ENCODE data around the gene KCNJ12. TPM values are rescaled to one million over a fixed set of nuclear protein-coding genes. Genes with fewer than 3 reads are reported as not detected.
"Not testable (repeated sequence)": the region's sequence is repeated elsewhere in the genome, so short reads cannot be mapped to it uniquely, and the experiment has no call there.

Gene KCNJ12
- total RNA-seq, 8 experiments from 2014 or later, result 0.35 to 6.3 (median 2.7) TPM

DNA sequence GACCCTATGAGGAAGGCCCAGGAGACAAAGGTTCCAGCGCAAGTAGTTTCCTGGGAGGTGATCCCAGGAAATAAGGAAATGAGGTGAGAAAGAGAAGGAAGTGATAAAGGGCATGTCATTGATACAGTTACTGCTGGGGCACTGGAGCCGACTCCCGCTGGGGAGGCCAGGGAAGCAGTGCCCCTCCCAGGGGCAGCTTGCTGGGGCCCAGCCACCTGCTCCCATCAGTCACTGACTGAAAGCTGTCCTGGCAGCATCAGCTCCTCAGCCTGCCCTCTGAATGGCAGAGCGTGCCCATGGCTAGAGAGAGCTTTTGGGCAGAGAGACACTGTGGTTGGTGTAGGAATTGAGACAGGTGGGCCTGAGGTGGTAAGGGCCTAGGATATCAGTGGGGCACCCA is 33.2 kb downstream of the KCNJ12 start:
- not testable (repeated sequence) for H3K4me3 ChIP-seq; H3K4me1 ChIP-seq (replicated peaks in 1 of 2); ATAC-seq (replicated peaks in 6 of 8); H3K27ac ChIP-seq
- WGBS, 10 experiments, result 73% methylated on average over 2 of the region's 4 CpGs; no CpG with 5 or more reads in 9 of the 10 experiments
- in situ Hi-C loops (cut with MboI; ENCODE audit: low pct_unique_long_range_greater_than_20kb in 2 of 9, low sequenced_read_pairs in 9 of 9, unreplicated experiment in 9 of 9), result loop anchor here in 1 of 9 experiments (25.0 kb wide), 1 partner anchor 303 kb away; no protein-coding TSS in a partner anchor

- in situ Hi-C loops (cut with MboI; ENCODE audit: low pct_unique_long_range_greater_than_20kb in 2 of 9, low sequenced_read_pairs in 9 of 9, unreplicated experiment in 9 of 9), result loop anchor here in 1 of 9 experiments (25.0 kb wide), 1 partner anchor 302 kb away; no protein-coding TSS in a partner anchor
- H3K27ac ChIP-seq; H3K4me3 ChIP-seq; ATAC-seq (replicated peaks in 6 of 8); H3K4me1 ChIP-seq (replicated peaks in 1 of 2): not testable (repeated sequence)
- no CpG with 5 or more reads among the region's 3 CpGs for WGBS, 10 experiments
These were observed 33.8 kb downstream of the KCNJ12 start for GRCh38 chr17:21409971-21410370.

DNA sequence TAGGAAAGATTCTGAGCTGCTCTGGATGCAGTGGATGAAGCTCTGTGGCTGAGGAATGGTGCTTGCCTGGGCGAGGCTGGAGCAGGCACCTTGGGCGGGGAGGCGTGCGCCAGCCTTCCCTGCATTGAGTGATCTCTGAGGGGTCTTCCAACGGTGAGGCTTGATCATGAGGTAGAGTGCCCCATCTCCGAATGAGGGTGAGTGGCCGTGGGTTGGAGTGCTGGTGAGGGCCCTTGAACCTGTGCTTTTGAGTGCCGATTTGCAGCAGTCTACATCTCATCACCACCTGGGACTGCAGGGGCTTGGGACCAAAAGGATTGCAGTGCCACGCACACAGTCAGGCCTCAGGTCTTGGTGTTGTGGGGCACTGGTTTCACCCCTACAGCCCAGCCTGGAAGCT is 34.2 kb downstream of the KCNJ12 start:
- H3K27ac ChIP-seq; H3K4me1 ChIP-seq (replicated peaks in 1 of 2); H3K4me3 ChIP-seq; ATAC-seq (replicated peaks in 6 of 8): not testable (repeated sequence)
- WGBS, 10 experiments, result no CpG with 5 or more reads among the region's 9 CpGs
- in situ Hi-C loops (cut with MboI; ENCODE audit: low pct_unique_long_range_greater_than_20kb in 2 of 9, low sequenced_read_pairs in 9 of 9, unreplicated experiment in 9 of 9), result loop anchor here in 1 of 9 experiments (25.0 kb wide), 1 partner anchor 302 kb away; no protein-coding TSS in a partner anchor

GRCh38 chr17:21410906-21411678 is 34.9 kb downstream of the KCNJ12 start:
- not testable (repeated sequence) for H3K27ac ChIP-seq; H3K4me1 ChIP-seq (replicated peaks in 1 of 2); H3K4me3 ChIP-seq
- ATAC-seq (replicated peaks in 6 of 8), result peak in 6 of 8 experiments; percentile 46 to 94 (median 70)
- in situ Hi-C loops (cut with MboI; ENCODE audit: low pct_unique_long_range_greater_than_20kb in 2 of 9, low sequenced_read_pairs in 9 of 9, unreplicated experiment in 9 of 9), result loop anchor here in 1 of 9 experiments (25.0 kb wide), 1 partner anchor 301 kb away; no protein-coding TSS in a partner anchor
- no CpG with 5 or more reads among the region's 25 CpGs for WGBS, 10 experiments

DNA sequence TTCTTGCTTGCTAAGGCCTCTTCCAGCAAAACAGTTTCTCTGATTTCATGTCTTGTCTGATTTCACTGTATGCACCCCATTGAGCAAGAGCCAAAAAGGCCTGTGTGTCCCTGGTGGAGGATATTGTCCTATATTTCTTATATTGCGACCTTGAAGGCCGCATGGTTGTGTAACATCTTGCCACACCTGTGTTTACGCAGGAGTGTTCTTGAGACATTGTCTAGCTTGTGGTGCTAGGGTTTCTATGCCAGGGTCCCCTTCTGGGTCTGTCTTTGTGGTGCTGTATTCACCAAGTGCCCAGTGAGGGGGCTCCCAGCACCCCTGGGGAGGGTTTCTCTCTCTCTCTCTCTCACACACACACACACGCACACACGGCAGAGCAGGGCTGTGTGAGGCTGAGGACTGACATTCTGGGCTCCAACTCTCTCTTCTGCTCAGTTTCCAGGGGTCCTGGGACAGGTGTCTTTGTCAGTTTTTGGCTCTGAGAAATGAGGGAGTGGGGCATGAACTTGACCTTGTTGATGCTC is 35.6 kb downstream of the KCNJ12 start:
- in situ Hi-C loops (cut with MboI; ENCODE audit: low pct_unique_long_range_greater_than_20kb in 2 of 9, low sequenced_read_pairs in 9 of 9, unreplicated experiment in 9 of 9), result loop anchor here in 1 of 9 experiments (25.0 kb wide), 1 partner anchor 301 kb away; no protein-coding TSS in a partner anchor
- not testable (repeated sequence) for H3K4me3 ChIP-seq; ATAC-seq (replicated peaks in 6 of 8); H3K4me1 ChIP-seq (replicated peaks in 1 of 2); H3K27ac ChIP-seq
- WGBS, 10 experiments, result 100% methylated on average over 2 of the region's 5 CpGs; no CpG with 5 or more reads in 9 of the 10 experiments

DNA sequence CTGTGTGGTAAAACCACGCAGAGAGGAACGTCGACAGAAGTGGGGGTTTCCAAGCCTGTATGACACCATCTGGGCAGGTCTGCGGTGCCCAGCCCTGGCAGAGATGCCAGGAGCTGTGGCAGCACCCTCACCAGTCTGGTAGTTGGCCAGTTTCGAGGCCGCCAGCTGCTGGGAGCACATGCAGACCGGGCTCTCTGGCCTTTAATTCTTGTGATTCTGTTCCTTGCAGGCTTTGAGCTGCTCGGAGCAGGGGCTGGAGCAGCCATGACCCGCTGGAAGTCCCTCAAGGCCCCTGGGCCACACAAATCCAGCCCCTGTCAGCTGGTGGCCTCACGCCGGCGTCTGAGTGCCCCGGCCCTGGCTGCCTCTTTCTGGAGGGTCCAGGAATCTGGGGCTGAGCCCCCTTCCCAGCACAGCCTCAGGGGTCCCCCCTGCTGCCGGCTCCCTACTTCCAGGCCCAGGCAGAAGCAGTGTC is 36.1 kb downstream of the KCNJ12 start:
- not testable (repeated sequence) for H3K4me1 ChIP-seq (replicated peaks in 1 of 2); H3K27ac ChIP-seq; ATAC-seq (replicated peaks in 6 of 8); H3K4me3 ChIP-seq
- WGBS, 10 experiments, result no CpG with 5 or more reads among the region's 14 CpGs
- in situ Hi-C loops (cut with MboI; ENCODE audit: low pct_unique_long_range_greater_than_20kb in 2 of 9, low sequenced_read_pairs in 9 of 9, unreplicated experiment in 9 of 9), result loop anchor here in 1 of 9 experiments (25.0 kb wide), 1 partner anchor 300 kb away; no protein-coding TSS in a partner anchor

GRCh38 chr17:21413570-21414279 is 37.6 kb downstream of the KCNJ12 start:
- not testable (repeated sequence) for H3K4me3 ChIP-seq; H3K4me1 ChIP-seq (replicated peaks in 1 of 2); H3K27ac ChIP-seq
- no CpG with 5 or more reads among the region's 11 CpGs for WGBS, 10 experiments
- in situ Hi-C loops (cut with MboI; ENCODE audit: low pct_unique_long_range_greater_than_20kb in 2 of 9, low sequenced_read_pairs in 9 of 9, unreplicated experiment in 9 of 9), result loop anchor here in 1 of 9 experiments (25.0 kb wide), 1 partner anchor 299 kb away; no protein-coding TSS in a partner anchor
- ATAC-seq (replicated peaks in 6 of 8), result peak in 3 of 8 experiments; percentile 43 to 62 (median 44)

DNA sequence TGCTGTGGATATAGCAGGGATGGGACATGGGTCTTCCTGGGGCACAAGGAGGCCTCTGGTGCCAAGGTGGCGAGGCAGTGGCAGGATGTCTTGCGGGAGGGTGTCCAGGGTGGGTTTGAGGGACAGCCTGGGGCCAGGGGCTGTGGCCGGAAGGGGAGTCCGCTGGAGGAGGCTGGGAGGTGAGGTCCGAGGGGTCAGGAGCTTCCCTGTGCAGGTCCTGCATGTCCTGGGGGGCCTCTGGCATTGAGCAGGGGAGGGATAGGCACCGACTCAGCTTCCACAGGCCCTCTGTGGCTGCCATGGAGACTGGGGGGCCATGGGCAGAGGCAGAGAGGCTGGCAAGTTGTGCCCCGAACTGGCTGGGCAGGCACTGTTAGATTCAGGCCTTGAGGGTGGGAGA is 38.5 kb downstream of the KCNJ12 start:
- 68 to 100% (median 100%) methylated on average over 1 to 3 of the region's 7 CpGs; no CpG with 5 or more reads in 7 of the 10 experiments for WGBS, 10 experiments
- H3K4me3 ChIP-seq; H3K4me1 ChIP-seq (replicated peaks in 1 of 2); ATAC-seq (replicated peaks in 6 of 8); H3K27ac ChIP-seq: not testable (repeated sequence)
- in situ Hi-C loops (cut with MboI; ENCODE audit: low pct_unique_long_range_greater_than_20kb in 2 of 9, low sequenced_read_pairs in 9 of 9, unreplicated experiment in 9 of 9), result loop anchor here in 1 of 9 experiments (25.0 kb wide), 1 partner anchor 298 kb away; no protein-coding TSS in a partner anchor

GRCh38 chr17:21415166-21415990 is 39.2 kb downstream of the KCNJ12 start:
- H3K27ac ChIP-seq; ATAC-seq (replicated peaks in 6 of 8); H3K4me1 ChIP-seq (replicated peaks in 1 of 2); H3K4me3 ChIP-seq: not testable (repeated sequence)
- WGBS, 10 experiments, result 74 to 97% (median 80%) methylated on average over 6 to 10 of the region's 58 CpGs; no CpG with 5 or more reads in 7 of the 10 experiments
- in situ Hi-C loops (cut with MboI; ENCODE audit: low pct_unique_long_range_greater_than_20kb in 2 of 9, low sequenced_read_pairs in 9 of 9, unreplicated experiment in 9 of 9), result loop anchor here in 1 of 9 experiments (25.0 kb wide), 1 partner anchor 297 kb away; no protein-coding TSS in a partner anchor

GRCh38 chr17:21416471-21416981 is 40.4 kb downstream of the KCNJ12 start:
- WGBS, 10 experiments, result 10 to 100% (median 30%) methylated on average over 2 to 4 of the region's 30 CpGs; no CpG with 5 or more reads in 7 of the 10 experiments
- not testable (repeated sequence) for ATAC-seq (replicated peaks in 6 of 8); H3K4me3 ChIP-seq; H3K4me1 ChIP-seq (replicated peaks in 1 of 2); H3K27ac ChIP-seq
- in situ Hi-C loops (cut with MboI; ENCODE audit: low pct_unique_long_range_greater_than_20kb in 2 of 9, low sequenced_read_pairs in 9 of 9, unreplicated experiment in 9 of 9), result loop anchor here in 1 of 9 experiments (25.0 kb wide), 1 partner anchor 296 kb away; no protein-coding TSS in a partner anchor

DNA sequence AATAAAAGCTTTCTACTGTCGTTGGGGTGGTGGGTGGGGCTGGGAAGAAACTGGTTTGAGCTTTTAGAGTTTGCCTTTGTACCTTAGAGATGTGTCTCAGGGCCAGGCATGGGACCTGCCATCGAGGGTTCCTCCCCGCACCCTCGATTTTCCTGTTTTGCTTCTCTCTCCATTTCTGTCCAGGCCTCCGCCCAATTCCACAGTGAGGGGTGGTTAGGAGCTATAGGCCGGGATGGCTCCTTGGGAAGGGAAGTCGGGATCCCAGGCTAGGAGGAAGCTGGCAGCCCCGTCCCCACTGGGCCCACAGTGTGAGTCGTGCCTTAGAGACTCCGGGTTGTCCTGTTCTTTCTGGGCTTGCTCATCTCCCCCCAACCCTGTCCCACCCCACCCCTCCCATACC is 41.2 kb downstream of the KCNJ12 start:
- in situ Hi-C loops (cut with MboI; ENCODE audit: low pct_unique_long_range_greater_than_20kb in 2 of 9, low sequenced_read_pairs in 9 of 9, unreplicated experiment in 9 of 9), result loop anchor here in 1 of 9 experiments (25.0 kb wide), 1 partner anchor 295 kb away; no protein-coding TSS in a partner anchor
- 83 to 86% methylated on average over 4 to 6 of the region's 10 CpGs; no CpG with 5 or more reads in 8 of the 10 experiments for WGBS, 10 experiments

More for the DNA sequence above, 41.2 kb downstream of the KCNJ12 start:
- not testable (repeated sequence) for H3K4me1 ChIP-seq (replicated peaks in 1 of 2); ATAC-seq (replicated peaks in 6 of 8); H3K27ac ChIP-seq; H3K4me3 ChIP-seq

All from motor neuron (in vitro differentiated cells).